HG02870 (cell line): ENCODE results near the gene ABCA13.
A peak's percentile ranks its signal among the peaks of the same experiment; 100 is the strongest.

ENCODE experiments used
- ATAC-seq: cut with Tn5 transposase; IDR thresholded peaks from one replicate; pipeline ENCODE4 v1.9.1; 2021; ENCODE audit warnings: mild to moderate bottlenecking, moderate library complexity; ENCODE audit not compliant: unreplicated experiment

Gene ABCA13

GRCh38 chr7:48351900-48352299, 180.6 kb downstream of the ABCA13 start:
- ATAC-seq, result no peak

- no peak for ATAC-seq
These were observed 184.1 kb downstream of the ABCA13 start for GRCh38 chr7:48355346-48355745.

- ATAC-seq, result no peak
These were observed 189.3 kb downstream of the ABCA13 start for GRCh38 chr7:48360574-48360973.

- ATAC-seq, result no peak
These were observed 191.9 kb downstream of the ABCA13 start for GRCh38 chr7:48363174-48363573.

- no peak for ATAC-seq
These were observed 193.8 kb downstream of the ABCA13 start for GRCh38 chr7:48365010-48365409.

- no peak for ATAC-seq
These were observed 194.8 kb downstream of the ABCA13 start for GRCh38 chr7:48366096-48366495.

- ATAC-seq, result no peak
These were observed 205.0 kb downstream of the ABCA13 start for GRCh38 chr7:48376263-48376662.

GRCh38 chr7:48380921-48381320, 209.7 kb downstream of the ABCA13 start:
- ATAC-seq, result no peak

- no peak for ATAC-seq
These were observed 210.3 kb downstream of the ABCA13 start for GRCh38 chr7:48381571-48381970.

GRCh38 chr7:48384180-48384752, 213.0 kb downstream of the ABCA13 start:
- no peak for ATAC-seq

GRCh38 chr7:48387932-48388331, 216.7 kb downstream of the ABCA13 start:
- ATAC-seq, result no peak

- no peak for ATAC-seq
These were observed 217.7 kb downstream of the ABCA13 start for GRCh38 chr7:48388911-48389310.

GRCh38 chr7:48389977-48390376, 218.7 kb downstream of the ABCA13 start:
- peak; percentile 53 for ATAC-seq

- ATAC-seq, result no peak
These were observed 219.4 kb downstream of the ABCA13 start for GRCh38 chr7:48390388-48391327.

GRCh38 chr7:48398191-48398590, 226.9 kb downstream of the ABCA13 start:
- ATAC-seq, result no peak

- no peak for ATAC-seq
These were observed 231.5 kb downstream of the ABCA13 start for GRCh38 chr7:48402721-48403120.

- ATAC-seq, result no peak
These were observed 237.5 kb downstream of the ABCA13 start for GRCh38 chr7:48408731-48409130.

- ATAC-seq, result no peak
These were observed 240.4 kb downstream of the ABCA13 start for GRCh38 chr7:48411619-48412018.

- no peak for ATAC-seq
These were observed 242.9 kb downstream of the ABCA13 start for GRCh38 chr7:48414011-48414732.

- ATAC-seq, result no peak
These were observed 245.2 kb downstream of the ABCA13 start for GRCh38 chr7:48416327-48416908.

- no peak for ATAC-seq
These were observed 248.1 kb downstream of the ABCA13 start for GRCh38 chr7:48419401-48419800.
